GM18873 (cell line): ENCODE measurements around the gene RPS18.
"Not testable (repeated sequence)": the region's sequence is repeated elsewhere in the genome, so short reads cannot be mapped to it uniquely, and the experiment has no call there.

ENCODE experiments used
- ATAC-seq: cut with Tn5 transposase; IDR thresholded peaks from one replicate; pipeline ENCODE4 v1.9.1; 2021; ENCODE audit warnings: mild to moderate bottlenecking, moderate library complexity, moderate number of reproducible peaks; ENCODE audit not compliant: unreplicated experiment, low FRiP score

Gene RPS18

DNA sequence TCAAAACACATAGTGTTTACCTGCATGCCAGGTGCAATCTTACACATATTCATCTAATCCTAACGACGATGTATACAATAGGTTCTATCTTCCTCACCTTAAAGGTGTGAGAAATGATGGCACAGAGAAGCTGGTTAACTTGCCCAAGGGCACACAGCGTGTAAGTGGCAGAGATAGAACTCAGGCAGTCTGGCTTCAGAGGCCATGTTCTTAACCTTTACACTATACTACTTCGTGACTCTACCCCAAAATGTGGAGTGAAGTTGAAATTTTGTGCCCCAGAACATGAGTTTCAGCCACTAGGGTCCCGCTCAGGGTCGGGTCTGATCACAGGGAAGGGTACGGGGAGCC is 783 bp upstream of the RPS18 start:
- ATAC-seq: no peak

DNA sequence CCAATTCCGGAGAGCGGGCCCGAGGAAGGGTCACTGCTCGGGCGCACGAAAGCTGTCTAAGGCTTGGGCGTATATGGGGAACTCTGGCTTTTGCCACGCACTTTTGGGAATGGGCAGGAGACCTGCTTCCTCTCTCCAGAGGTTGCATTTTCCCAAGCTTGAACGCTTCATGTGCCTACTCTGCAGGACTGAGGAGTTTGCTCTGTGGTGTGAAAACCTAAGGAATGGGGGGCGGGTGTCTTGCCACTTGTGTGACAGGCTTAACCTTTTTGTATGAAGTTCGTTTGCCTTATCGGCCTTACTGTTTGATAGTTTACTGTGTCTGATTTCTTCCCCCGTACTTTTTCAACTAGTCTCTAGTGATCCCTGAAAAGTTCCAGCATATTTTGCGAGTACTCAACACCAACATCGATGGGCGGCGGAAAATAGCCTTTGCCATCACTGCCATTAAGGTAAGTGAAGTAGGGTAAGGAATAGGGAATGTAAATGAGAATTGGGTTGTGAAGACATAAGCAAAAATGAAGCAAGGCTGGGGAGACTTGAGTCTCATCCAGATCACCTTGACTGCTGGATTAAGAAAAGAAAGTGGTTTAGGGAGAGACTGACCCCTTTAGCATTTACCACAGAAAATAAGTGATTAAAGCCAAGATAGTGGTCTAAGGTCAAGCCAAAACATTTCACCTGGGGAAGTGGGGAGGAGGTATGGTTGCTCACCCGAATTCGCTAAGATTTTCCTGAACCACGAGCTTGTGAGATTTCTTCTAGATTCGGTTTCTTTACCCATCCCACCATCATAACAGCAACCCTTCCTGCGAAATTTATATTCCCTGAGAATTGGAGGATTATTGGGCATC is 627 bp downstream of the RPS18 start:
- no peak for ATAC-seq

DNA sequence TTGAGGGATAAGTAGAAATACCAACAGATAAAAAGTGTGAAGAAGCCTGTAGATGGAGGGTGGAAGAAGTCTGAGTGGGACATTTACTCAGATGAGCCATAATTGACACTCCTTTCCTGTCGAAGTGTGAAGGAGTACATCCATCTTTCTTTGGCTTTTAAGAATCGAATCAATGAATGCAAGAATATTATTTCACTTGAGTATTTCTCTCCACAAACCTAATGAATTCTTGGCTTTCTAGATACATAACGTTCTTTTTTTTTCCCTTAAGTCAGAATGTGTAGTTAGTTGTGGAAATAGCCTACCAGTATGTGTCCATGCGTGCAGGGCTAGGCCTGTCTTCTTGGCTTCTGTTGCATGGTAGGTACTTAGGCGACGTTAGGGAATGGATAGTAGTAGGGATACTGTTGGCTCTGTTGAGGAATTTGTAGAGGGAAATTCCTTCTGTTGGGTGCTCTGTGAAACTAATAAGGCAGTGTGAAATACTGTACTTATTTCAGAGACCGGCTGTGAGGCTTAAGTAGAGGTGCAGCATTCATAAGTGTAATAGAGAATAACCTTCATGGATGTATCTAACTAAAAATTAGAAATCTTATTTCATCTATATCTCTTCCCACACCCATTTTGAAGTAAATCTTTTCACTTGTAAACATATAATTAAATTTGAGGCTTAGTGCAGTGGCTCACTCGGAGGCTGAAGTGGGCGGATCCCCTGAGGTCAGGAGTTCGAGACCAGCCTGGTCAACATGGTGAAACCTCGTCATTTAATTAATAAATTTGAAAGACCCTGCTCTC is 1.5 kb downstream of the RPS18 start:
- ATAC-seq: no peak

DNA sequence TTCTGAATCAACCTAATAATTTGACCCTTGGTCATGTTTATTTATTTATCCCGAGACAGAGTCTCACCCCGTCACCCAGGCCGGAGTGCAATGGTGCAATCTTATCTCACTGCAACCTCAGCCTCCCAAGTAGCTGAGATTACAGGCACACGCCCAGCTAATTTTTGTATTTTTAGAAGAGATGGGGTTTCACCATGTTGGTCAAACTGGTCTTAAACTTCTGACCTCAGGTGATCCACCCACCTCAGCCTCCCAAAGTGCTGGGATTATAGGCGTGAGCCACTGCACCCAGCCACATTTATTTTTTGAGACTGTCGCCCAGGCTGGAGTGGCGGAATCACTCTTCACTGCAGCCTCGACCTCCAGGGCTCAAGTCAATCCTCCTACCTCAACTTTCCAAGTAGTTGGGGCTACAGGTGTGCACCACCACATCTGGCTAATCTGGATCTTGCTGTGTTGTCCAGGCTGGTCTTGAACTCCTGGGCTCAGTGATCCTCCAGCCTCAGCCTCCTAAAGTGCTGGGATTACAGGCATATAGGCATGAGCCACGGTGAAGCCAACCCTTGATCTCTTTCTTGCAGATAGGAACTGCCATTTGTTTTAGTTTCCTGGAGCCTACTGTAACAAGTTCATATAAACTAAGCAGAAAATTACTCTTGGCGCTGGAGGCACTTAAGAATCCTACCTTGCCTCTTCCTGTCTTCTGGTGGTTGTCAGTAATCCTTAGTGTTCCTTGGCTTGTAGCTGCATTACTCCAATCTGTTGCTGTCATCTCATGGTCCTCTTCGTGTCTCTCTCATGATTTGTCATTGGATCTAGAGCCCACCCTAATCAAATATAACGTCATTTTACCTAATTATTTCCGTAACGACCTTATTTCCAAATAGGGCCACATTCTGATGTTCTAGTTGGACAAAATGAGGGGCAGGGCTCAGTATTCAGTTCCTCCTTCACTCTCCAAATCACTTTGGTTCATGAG is 2.3 kb downstream of the RPS18 start:
- no peak for ATAC-seq

DNA sequence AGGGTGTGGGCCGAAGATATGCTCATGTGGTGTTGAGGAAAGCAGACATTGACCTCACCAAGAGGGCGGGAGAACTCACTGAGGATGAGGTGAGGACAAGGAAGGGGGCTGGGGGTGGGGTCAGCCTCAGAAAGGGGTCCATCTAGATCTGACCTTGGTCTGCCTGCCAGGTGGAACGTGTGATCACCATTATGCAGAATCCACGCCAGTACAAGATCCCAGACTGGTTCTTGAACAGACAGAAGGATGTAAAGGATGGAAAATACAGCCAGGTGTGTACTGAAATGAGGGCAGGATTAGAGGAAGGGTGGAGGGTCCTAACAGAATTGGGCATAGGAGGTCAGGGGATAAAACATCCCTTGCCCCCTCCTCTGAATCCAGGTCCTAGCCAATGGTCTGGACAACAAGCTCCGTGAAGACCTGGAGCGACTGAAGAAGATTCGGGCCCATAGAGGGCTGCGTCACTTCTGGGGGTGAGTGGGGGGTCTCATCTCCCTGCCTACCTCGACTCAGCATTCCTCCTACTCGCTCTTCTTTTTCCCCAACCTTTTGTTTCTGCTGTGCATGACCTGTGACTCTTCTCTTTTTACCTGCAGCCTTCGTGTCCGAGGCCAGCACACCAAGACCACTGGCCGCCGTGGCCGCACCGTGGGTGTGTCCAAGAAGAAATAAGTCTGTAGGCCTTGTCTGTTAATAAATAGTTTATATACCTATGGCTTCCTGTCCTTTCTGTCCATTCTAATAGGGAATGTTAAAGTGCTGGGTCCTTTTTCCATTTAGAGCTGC is 4.1 kb downstream of the RPS18 start:
- ATAC-seq: not testable (repeated sequence)

DNA sequence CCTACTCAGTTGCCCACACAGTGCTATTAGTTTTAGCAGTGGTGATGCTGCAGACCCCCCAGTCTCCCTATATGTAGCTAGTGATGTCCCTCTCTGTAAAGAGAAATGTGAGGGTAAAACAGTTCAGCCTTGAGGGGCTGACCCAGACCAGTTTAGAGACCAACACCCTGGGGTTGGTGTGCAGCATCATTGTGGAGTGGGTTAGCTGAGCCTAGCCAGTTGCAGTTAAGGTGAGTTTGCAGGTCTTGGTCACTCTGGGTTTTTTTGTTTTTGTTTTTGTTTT is 4.6 kb downstream of the RPS18 start:
- no peak for ATAC-seq

DNA sequence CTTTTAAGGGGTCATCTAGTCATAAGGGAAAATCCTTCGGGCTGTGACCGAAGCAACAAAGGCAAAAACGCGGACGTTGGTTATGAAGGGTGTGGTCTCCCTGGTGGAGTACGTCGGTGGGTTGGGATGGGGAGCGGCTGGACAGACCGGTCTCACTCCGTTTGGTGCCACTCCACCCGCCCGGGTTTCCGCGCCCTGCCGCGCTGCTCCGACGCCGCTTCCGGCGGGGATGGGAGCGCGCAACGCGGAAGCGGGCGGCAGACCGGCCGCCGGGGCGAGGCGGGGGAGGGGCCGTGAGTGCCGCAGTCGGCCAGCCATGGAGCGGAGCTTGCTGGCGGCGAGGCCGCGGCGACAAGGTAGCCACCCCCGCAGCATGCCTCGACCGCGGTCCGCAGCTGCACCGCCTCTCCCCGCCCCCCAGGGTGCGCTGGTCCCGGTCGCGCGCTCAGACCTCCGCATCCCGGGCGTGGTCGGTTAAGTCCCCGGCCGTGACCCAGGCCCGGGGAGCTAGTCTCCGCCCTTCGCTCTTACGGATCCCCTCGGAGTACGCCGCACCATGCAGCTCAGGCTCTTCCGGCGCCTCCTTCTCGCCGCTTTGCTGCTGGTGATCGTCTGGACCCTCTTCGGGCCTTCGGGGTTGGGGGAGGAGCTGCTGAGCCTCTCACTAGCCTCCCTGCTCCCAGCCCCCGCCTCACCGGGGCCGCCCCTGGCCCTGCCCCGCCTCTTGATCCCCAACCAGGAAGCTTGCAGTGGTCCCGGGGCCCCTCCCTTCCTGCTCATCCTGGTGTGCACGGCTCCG is 5.2 kb downstream of the RPS18 start, which contains the start of gene B3GALT4:
B3GALT4 (plus strand) TSS at position 260 of the 799 bp plus-strand sequence; CDS start at position 557, 297 bp downstream.
- ATAC-seq: peak; percentile 36

DNA sequence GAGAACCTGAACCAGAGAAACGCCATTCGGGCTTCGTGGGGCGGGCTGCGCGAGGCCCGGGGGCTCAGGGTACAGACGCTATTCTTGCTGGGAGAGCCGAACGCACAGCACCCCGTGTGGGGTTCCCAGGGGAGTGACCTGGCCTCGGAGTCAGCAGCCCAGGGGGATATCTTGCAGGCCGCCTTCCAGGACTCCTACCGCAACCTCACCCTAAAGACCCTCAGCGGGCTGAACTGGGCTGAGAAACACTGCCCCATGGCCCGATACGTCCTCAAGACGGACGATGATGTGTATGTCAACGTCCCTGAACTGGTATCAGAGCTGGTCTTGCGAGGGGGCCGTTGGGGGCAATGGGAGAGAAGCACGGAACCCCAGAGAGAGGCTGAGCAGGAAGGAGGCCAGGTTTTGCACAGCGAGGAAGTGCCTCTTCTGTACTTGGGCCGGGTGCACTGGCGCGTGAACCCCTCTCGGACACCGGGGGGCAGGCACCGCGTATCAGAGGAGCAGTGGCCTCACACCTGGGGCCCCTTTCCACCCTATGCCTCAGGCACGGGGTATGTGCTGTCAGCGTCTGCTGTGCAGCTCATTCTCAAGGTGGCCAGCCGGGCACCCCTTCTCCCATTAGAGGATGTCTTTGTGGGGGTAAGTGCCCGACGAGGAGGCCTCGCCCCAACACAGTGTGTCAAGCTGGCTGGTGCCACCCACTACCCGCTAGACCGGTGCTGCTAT is 6.0 kb downstream of the RPS18 start:
- no peak for ATAC-seq

DNA sequence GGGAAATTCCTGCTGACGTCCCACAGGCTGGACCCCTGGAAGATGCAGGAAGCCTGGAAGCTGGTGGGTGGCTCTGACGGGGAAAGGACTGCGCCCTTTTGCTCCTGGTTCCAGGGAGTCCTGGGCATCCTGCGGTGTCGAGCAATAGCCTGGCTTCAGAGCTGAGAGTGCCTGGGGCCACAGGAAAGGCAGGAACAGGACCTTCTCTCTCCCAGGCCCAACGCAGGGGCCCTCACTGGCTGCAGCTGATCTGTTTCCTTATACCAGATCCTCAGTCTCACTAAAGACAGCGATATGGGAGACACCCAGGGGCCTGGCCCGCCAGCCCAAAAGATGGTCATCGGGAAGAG is 6.5 kb downstream of the RPS18 start:
- ATAC-seq: no peak

DNA sequence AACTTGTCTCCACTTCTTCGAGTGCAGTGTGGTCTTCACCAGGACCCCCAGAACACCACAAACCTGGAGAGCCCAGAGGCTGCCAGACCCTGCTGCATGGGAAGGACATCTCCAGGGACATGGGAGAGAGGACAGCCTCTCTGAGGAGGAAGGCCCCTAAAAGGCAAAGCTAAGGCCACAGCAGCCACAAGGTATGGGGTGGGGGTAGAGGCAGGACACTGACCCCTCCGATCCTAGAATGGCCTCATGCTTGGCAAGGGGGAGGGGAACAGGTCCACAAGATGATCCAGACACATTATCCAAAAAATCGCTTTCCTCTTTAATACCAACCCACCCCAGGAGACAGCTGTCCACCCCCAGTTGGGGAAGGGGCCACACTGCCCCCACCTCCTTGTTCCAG is 6.9 kb downstream of the RPS18 start:
- ATAC-seq: no peak

DNA sequence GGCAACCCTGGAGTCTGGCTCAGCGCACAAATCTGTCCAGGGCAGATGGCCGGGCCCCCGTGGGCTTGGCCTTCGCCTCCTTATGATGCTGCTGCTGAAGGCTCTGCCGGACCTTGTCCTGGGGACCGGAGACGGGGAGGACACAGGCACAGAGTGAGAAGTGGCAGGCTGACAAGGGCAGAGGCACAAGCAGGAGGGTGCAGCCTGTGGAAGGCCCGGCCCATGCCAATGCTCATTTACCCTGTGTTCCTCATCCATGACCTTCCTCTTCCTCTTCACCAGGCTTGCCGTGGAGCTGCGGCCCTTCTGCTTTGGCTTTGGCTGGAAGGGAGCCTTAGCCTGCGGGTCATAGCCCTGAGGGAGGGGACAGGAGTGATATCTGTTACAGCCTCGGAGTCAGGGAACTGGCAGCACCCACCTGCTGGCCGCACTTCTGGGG is 7.4 kb downstream of the RPS18 start:
- no peak for ATAC-seq

DNA sequence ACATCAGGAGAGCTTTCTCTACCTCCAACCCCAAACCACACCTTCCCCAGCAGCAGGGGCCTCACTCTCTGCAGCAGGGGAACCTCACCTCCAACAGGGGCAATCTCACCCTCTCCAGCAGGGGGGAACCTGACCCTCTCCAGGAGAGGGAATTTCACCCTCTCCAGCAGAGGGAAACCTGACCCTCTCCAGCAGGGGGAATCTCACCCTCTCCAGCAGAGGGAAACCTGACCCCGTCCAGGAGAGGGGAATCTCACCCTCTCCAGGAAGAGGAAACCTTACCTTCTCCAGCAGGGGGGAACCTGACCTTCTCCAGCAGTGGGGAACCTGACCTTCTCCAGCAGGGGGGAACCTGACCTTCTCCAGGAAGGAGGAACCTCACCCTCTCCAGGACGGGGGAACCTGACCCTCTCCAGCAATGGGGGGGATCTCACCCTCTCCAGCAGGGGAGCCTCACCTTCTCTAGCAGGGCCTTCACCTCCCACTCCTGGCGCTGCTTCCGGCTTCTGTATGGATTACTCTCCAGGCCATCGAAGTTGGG is 8.2 kb downstream of the RPS18 start:
- ATAC-seq: no peak

DNA sequence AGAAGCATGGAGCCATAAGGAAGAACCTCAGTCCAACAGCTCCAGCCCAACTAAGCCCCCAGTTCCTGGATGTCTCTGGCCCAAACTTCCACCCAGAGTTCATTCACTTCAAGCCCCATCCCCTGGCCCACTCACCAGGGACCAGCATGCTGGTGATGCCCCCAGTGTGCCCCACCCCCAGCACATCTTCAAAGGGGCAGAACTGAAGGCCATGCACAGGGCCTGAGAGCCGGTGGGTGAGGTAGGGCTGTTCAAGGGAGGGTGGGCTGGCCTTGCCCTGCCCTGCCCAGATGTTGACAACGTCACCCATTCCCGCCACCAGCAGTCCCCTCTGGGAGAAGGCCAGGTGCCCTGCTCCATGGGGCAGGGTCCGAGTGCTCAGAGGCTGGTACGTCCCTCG is 8.7 kb downstream of the RPS18 start:
- ATAC-seq: no peak

DNA sequence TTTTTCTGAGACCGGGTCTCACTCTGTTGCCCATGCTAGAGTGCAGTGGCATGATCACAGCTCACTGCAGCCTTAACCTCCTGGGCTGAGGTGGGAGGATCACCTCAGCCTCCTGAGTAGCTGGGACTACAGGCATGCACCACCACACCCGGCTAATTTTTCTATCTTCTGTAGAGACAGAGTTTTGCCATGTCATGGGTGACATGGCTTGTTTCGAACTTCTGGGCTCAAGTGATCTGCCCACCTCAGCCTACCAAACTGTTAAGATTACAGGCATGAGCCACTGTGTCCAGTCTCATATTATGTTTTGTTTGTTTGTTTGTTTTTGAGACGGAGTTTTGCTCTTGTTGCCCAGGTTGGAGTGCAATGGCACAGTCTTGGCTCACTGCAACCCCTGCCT is 13.3 kb downstream of the RPS18 start:
- not testable (repeated sequence) for ATAC-seq

DNA sequence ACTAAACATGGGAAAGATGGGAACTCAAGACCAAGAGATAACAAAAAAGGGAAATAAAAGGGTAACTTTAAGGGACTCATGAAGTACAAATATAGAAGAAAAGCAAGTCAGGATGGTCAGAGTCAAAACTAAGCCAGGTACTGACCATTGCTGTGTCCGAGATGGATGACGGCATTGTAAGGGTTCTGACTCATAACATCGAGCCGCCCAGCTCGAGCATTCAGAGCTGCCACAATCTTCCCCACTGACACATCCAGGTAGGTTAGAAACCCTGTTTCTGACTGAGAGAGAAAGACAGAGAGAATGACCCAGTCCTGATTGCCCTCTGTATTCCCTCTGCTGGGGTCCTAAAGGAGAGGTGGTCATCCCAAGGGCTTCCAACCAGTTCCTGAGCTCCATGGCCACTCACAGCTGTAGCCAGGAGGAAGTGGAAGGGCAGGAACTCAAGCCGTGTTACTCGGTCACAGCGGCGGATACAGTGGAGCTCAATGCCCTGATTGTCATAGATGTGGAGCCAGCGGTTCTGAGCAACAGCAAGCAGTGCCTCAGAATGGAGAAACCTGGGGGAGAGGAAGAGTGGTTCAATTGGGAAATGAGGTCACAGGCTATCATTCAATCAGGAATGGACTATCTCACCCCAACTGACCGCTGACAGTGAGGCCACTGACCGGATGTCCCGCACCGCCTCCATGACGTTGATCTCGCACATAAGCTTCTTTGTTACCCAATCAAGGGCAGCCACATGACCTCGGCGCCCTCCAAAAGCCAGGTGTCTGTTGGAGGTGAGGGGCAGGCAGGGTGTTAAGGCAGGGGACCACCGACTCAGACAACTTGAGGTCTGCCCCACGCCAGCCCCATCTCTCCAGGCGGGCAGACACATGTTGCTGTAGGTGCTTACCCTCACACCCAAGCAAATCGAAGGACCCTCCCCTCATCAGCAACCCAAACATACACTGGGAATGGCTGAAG is 15.4 kb downstream of the RPS18 start:
- ATAC-seq: no peak

DNA sequence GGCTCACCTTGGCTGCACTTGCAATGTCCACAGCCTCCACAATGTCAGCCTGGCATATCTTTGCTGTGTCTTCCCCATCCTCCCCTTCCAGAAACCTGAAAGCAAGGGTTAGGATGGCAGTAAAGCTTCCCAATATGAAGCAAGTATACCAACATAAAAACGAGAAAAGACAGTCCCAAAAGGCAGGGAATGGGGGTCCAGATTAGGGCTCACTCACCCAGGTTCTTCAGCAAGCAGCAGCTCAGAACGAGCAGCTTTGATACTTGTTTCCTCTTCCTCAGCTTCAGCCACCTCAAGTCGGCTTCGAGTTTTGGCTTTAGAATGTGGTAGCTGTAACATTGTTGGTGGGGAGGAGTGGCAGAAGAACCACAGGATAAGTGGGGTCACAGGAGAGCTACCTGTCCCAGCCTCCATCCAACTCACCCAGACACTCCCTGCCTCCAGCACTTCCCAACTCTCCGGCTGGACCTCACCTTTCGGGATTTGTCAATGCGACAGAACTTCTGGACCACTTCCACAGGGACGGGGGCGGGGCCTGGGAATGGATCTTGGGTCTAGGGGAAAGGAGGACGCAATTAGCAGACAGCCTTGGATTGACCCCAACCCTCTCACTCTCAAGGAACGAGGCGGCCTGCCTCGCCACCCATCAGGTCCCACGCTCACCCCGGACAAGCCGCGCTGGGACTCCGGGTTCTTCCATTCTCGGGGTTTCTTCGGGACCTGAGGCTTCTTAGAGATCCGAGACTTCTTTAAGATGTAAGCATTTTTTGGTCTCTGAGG is 16.5 kb downstream of the RPS18 start:
- no peak for ATAC-seq
